ENCODE data around the gene PPP4R3A.
"Not testable (repeated sequence)": the region's sequence is repeated elsewhere in the genome, so short reads cannot be mapped to it uniquely, and the experiment has no call there.

The PPP4R3A gene

DNA sequence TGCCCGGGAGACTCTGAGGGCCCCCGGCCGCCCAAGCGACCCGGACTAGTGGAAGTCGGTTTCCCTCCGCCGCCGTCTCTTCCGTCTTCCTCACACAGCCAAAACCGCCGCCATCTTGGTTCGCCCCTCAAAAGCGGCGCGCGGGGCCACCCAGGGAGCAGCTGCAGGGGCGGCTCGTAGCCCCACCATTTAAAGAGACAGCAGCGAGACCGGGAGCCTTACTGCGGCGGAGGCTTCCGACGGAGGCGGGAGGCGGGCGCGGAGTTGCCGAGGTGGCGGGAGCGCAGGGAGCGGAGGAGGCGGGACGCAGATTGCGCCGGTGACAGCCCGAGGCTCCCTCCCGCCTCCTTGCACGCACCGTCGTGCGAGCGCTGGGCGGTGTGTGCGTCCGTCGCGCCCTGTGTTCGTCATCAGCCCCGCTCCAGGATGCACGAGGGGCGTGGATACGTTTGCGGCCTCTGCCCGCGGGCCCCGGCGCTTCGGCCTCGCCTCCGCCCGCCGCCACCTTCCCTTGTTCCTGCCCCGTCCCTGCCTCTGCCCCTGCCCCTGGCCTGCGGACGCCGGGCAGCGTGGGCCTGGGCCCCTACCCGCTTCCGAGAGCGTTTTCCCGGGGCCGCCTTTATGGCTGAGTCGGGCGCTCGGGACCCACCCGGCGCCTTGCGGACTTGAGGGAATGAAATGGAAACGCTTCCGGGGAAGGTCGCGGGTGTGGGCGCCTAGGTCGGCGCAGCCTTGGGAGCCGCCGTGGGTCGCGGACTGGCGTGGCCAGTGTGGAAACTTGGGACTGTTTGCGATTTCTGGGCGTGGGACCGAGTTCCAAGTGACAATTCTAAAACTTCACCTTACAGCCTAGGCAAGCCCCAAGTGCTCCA is at the start of gene PPP4R3A:
Gene PPP4R3A (minus strand): TSS at position 140 of the 872 bp plus-strand sequence. CDS start 663 bp downstream, outside the sequence.
- DNase-seq (ENCODE audit: low read depth) = peak; percentile 97

DNA sequence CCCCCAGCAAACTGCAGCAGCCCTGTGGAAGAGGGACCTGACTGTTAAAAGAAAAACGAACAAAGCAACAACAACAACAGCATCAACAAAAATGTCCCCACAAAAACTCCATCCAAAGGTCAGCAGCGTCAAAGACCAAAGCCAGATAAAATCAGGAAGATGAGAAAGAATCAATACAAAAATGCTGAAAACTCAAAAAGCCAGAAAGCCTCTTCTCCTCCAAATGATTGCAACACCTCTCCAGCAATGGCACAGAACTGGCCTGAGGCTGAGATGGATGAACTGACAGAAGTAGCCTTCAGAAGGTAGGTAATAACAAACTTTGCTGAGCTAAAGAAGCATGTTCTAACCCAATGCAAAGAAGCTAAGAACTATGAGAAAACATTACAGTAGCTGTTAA is 45.4 kb upstream of the PPP4R3A start:
- no peak for DNase-seq (ENCODE audit: low read depth)

DNA sequence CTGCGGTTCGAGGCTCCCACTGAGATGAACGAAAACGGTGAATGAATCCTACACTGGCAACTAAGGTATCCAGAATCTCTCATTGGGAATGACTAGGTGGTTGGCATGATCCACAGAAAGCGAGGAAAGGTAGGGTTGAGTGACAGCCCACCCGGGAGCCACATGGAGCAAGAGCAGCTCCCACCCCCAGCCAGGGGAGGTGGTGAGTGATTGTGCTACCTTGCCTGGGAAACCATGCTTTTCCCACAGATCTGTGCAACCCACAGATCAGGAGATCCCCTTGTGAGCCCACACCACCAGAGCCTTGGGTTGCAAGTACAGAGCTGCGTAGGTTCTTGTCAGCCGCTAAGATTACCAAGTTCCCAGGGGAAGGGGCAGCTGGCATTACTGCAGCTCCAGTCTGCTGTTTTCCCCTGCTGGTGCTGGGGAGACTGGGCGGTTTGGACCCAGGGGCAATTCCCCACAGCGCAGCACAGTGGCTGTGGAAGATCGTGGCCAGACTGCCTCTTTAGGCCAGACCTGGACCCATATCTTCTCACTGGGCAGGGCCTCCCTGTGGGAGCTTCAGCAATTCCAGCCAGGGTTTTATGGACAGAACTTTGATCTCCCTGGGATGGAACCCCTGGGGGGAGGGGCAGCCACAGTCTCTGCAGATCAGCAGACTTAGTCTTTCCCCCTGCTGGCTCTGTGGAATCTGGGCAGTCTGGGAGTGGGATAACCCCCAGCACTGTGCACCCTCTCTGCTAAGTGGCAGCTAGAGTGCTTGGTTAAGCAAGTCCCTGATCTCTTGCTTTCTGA is 44.6 kb upstream of the PPP4R3A start:
- DNase-seq (ENCODE audit: low read depth) = no peak

DNA sequence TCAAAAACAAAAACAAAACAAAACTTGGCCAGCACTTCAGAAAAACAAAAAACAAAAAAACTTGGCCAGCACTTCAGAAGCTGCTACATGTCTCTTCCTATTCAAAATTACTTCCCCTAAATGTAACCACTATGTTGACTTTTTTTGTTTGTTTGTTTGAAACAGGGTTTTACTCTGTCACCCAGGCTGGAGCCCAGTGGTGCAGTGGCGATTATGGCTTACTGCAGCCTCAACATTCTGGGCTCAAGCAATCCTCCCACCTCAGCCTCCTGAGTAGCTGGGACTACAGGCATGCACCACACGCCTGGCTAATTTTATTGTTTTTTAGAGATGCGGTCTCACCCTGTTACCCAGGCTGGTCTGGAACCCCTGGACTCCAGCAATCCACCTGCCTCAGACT is 38.0 kb upstream of the PPP4R3A start:
- no peak for DNase-seq (ENCODE audit: low read depth)

- peak; percentile 7 for DNase-seq (ENCODE audit: low read depth)
These were observed 36.0 kb upstream of the PPP4R3A start for GRCh38 chr14:91545946-91546716.

GRCh38 chr14:91545204-91545603 is 35.1 kb upstream of the PPP4R3A start:
- no peak for DNase-seq (ENCODE audit: low read depth)

DNA sequence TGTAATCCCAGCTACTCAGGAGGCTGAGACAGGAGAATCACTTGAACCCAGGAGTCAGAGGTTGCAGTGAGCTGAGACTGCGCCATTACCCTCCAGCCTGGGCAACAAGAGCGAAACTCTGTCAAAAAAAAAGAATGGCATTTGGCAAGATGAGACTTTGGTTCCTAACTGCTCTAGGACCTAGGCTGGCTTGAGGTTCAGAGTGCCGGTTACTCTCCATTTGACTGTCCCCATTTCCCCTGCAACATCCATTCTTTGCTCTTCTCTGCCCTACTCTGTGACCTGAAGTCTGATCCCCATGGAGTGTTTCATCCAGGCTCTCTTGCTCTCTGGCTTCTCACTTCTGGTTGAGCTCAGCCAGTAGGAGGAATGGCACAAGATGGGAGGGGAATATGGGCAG is 26.2 kb upstream of the PPP4R3A start:
- DNase-seq (ENCODE audit: low read depth) = no peak

GRCh38 chr14:91534059-91534458 is 23.9 kb upstream of the PPP4R3A start:
- DNase-seq (ENCODE audit: low read depth) = not testable (repeated sequence)

DNA sequence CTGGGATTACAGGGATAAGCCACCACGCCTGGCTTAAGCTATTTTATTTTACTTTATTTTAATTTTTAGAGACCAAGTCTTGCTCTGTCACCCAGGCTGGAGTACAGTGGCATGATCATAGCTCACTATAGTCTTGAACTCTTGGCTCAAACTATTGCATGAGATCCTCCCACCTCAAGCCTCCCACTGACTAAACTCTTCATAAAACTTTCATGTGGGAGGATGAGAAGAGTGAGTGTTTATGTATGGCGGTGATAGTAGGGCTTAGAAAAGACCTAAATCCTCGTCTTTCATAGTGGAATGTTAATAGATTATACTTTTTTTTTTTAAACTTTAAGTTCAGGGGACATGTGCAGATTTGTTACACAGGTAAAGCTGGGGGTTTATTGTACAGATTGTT is 23.5 kb upstream of the PPP4R3A start:
- no peak for DNase-seq (ENCODE audit: low read depth)

DNA sequence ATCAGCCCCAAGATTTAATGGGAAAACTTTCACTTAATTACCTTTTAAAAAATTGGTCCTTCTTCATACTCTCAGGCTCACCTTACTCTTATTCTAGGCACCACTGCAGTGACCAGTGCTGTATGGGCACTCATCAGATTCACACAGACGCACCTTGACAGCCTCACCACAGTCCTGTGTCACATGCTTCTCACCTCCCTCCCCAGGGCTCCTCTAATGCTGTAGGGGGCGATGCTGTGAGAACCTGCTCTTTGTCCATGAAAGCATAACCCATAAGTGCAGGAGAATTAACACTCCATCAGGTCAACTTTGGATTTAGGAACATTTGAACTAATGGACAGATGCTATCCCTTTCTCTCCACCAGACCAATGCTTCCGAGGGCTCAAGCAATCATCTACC is 13.9 kb upstream of the PPP4R3A start:
- DNase-seq (ENCODE audit: low read depth) = no peak

GRCh38 chr14:91521061-91521640 is 11.0 kb upstream of the PPP4R3A start:
- DNase-seq (ENCODE audit: low read depth) = no peak

- no peak for DNase-seq (ENCODE audit: low read depth)
These were observed 10.0 kb upstream of the PPP4R3A start for GRCh38 chr14:91520138-91520537.

DNA sequence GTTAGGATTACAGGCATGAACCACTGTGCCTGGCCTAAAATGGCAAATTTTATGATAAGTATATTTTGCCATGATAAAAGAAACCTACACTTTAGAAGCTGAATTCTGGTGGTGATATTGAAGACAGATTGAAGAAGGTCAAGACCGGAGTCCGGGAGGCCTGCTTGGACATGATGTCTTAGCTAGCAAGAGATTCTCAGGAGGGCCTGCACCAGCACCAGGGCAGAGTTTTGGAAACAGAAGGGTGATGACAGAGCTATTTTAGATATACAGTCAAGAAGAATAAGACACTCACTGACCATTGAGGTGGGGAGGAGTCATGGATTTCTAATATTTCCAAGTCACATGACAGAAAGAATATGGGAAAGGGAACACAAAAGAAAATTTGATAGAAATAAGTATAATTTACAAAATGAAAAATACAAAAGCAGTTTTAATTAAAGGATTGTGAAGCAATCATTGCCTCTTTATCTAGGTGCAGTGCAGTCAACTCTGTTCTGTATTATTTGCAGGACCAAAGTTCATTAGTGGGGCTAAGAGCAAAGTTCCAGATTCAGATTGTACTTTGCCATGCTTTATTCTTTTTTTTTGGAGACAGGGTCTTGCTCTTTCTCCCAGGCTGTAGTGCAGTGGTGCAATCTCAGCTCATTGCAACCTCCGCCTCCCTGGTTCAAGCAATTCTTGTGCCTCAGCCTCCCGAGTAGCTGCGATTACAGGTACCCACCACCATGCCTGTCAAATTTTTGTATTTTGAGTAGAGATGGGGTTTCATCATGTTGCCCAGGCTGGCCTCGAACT is 9.3 kb upstream of the PPP4R3A start:
- no peak for DNase-seq (ENCODE audit: low read depth)

GRCh38 chr14:91516663-91517388 is 6.7 kb upstream of the PPP4R3A start:
- no peak for DNase-seq (ENCODE audit: low read depth)

DNA sequence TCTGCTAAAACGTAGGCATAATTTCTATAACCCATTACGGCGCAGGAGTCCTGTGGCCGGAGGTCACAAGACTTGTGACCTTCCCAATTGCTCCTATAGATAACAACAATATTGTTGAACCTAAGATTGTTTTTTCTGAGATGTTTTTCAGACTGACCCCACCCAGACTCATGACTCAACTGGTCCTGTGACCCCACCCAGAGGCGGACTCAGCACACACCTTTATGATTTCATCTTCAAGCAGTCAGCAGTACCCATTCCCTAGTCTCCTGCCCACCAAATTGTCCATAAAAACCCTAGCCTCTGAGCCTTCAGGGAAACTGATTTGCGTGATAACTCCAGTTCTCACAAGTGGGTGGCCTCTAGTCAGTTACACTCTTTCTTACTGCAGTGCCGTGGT is 5.9 kb upstream of the PPP4R3A start:
- DNase-seq (ENCODE audit: low read depth) = no peak

DNA sequence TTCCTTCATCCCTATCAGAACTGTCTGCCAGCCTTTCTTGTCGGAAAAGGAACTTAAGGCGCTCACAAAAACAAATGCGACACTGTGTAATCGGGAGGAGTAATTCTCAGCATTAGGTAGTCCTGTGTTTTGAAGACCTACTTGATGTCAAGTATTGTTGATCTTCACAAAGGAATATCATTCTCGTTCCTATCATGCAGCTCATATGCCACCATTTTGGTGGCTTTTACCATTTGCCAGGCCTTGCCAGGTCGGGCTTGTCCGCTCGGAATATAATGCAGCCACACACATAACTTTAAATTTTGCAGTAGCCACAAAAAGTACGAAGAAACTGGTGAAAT is 903 bp upstream of the PPP4R3A start:
- no peak for DNase-seq (ENCODE audit: low read depth)

GRCh38 chr14:91509878-91510170 is 286 bp downstream of the PPP4R3A start:
- no peak for DNase-seq (ENCODE audit: low read depth)

GRCh38 chr14:91509083-91509877 is 830 bp downstream of the PPP4R3A start:
- DNase-seq (ENCODE audit: low read depth) = peak; percentile 15

GRCh38 chr14:91508105-91508504 is 2.0 kb downstream of the PPP4R3A start:
- no peak for DNase-seq (ENCODE audit: low read depth)

DNA sequence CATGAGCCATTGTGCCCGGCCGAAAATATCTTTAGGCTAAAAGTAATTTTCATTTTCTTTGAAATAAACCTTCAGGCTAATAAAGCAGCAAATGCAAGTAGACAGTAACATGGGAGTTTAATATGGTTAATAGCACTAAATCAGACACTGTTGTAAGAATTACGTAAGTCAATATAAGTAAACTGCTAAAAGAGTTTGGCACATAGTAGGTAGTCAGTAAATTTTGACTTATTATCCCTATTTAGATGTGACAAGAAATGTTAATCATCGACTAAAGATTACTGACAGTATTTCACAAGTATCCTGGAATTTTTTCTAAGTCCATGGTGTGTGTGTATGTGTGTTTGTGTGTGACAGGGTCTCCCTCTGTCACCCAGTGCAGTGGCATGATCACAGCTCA is 3.9 kb downstream of the PPP4R3A start:
- DNase-seq (ENCODE audit: low read depth) = no peak

Measured in iris pigment epithelial cell (primary cell).